ENCODE data around the gene DNAH11.
"Not testable (repeated sequence)": the region's sequence is repeated elsewhere in the genome, so short reads cannot be mapped to it uniquely, and the experiment has no call there.

Gene DNAH11

GRCh38 chr7:21618706-21619105, 75.9 kb downstream of the DNAH11 start:
- DNase-seq (ENCODE audit: low read depth in 2 of 2), result no peak

DNA sequence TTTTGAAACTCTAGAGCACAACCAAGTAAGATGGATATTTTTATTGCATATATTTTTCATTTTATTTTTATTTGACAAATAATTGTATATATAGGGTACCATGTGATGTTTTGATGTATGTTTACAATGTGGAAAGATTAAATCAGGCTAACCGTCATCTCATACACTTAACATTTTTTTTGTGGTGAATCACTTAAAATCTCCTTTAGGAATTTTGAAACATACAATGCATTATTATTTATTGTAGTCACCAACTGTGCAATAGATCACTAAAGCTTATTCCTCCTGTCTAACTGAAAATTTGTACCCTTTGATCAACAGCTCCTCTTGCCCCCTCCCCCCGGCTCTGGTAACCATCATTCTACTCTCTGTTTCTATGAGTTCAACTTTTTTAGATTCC, 77.2 kb downstream of the DNAH11 start:
- DNase-seq (ENCODE audit: low read depth in 2 of 2), result no peak

- no peak for DNase-seq (ENCODE audit: low read depth in 2 of 2)
These were observed 81.5 kb downstream of the DNAH11 start for GRCh38 chr7:21624320-21624719.

DNA sequence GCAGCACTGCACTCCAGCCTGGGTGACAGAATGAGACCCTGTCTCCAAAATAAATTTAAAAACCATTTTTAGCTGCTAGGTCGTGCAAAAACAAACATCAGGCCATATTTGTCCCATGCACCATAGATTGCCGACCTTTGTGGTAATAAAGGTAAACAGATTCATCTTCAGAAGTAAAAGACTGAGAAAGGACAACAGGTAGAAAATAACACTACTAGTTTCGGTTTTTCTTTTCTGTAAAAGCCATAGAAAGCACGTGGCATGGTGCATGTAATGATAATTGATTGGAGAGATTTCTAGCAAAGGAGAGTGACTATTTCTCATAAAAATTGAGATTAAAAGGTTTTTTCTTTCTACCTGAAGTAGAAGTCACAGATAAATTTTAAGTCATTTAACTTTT, 93.9 kb downstream of the DNAH11 start:
- no peak for DNase-seq (ENCODE audit: low read depth in 2 of 2)

- DNase-seq (ENCODE audit: low read depth in 2 of 2), result no peak
These were observed 96.5 kb downstream of the DNAH11 start for GRCh38 chr7:21639206-21639868.

GRCh38 chr7:21640105-21640504, 97.3 kb downstream of the DNAH11 start:
- no peak for DNase-seq (ENCODE audit: low read depth in 2 of 2)

GRCh38 chr7:21641546-21641945, 98.7 kb downstream of the DNAH11 start:
- DNase-seq (ENCODE audit: low read depth in 2 of 2), result no peak

- no peak for DNase-seq (ENCODE audit: low read depth in 2 of 2)
These were observed 99.6 kb downstream of the DNAH11 start for GRCh38 chr7:21642422-21642821.

DNA sequence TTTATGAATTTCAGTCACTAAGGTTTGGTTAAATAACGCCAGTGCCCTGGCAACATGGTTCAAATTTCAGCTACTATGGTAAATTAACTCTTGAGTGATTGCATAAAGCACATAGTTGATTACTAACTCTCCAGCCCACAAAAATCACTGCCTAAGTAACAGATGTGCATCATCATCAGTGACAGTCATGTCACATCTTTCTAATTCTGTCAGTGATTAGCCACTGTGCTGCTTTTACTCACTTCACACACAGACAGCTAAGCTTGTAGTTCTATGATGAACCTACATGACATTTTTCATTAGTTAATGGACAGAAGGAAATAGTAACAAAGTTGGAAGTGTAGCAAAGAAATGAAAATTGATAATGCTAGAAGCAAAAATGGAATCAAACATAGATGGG, 108.9 kb downstream of the DNAH11 start:
- no peak for DNase-seq (ENCODE audit: low read depth in 2 of 2)

DNA sequence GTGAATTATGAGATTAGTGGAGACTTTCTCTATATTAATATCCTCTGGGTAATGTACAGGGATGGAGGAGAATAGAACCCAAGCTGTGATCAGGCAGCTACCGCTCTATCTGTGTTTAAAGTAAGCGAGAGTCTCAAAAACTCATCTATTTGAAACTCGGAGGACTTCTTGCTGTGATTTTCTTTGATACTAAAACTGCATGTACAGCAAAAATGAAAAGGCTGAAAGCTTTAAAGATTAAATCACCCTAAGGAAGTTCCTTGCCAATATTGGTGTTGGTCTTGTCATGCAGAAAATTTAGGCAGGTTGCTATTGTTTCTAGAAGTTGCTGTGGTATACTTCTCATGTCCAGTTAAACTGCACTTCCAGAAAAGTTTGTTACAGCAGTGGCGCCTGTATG, 110.8 kb downstream of the DNAH11 start:
- DNase-seq (ENCODE audit: low read depth in 2 of 2), result no peak

- DNase-seq (ENCODE audit: low read depth in 2 of 2), result no peak
These were observed 113.2 kb downstream of the DNAH11 start for GRCh38 chr7:21656081-21656480.

- no peak for DNase-seq (ENCODE audit: low read depth in 2 of 2)
These were observed 114.0 kb downstream of the DNAH11 start for GRCh38 chr7:21656796-21657195.

DNA sequence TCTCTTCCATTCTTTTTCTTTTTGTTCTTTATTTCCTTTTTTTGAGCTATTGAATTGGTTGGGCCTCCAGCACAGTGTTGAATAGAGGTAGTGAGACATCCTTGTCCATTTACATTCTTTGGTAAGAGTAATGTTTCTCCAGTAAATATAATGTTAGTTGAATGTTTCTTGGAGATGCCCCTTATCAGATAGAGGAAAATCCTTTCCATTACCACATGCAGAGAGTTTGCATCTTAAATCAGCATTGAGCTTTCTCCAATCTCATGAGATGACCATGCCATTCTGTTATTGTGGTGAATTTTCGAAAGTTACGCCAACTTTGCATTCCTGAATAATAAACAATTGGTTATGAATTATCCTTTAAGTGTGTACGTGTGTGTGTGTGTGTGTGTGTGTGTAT, 127.7 kb downstream of the DNAH11 start:
- DNase-seq (ENCODE audit: low read depth in 2 of 2), result no peak

DNA sequence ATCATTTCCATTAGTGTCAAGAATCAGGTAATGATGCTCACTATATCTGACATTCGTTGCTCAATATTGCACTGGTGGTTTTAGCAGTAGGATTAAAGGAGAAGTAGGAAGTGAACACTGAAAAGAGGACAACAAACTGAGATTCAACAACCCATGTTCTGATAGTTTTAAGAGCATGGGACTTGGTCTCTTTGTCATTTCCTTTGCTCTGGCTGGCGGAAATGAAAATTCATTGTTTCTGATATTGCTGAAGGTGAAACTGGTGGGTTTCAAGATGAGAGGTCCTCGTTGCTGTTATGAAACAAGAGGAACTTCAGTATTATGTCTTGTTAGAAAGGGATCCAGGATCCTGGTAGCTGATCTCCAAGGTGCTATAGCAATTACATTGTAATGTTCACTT, 129.0 kb downstream of the DNAH11 start:
- no peak for DNase-seq (ENCODE audit: low read depth in 2 of 2)

GRCh38 chr7:21675255-21675654, 132.4 kb downstream of the DNAH11 start:
- DNase-seq (ENCODE audit: low read depth in 2 of 2), result no peak

- DNase-seq (ENCODE audit: low read depth in 2 of 2), result no peak
These were observed 147.9 kb downstream of the DNAH11 start for GRCh38 chr7:21690705-21691104.

- DNase-seq (ENCODE audit: low read depth in 2 of 2), result not testable (repeated sequence)
These were observed 148.3 kb downstream of the DNAH11 start for GRCh38 chr7:21691146-21691545.

DNA sequence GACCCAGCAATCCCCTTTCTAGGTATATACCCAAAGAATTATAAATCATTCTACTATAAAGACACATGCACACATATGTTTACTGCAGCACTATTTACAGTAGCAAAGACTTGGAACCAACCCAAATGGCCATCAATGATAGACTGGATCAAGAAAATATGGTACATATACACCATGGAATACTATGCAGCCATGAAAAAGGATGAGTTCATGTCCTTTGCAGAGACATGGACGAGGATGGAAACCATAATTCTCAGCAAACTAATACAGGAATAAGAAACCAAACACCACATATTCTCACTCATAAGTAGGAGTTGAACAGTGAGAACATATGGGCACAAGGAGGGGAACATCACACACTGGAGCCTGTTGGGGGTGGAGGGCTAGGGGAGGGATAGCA, 157.7 kb downstream of the DNAH11 start:
- not testable (repeated sequence) for DNase-seq (ENCODE audit: low read depth in 2 of 2)

DNA sequence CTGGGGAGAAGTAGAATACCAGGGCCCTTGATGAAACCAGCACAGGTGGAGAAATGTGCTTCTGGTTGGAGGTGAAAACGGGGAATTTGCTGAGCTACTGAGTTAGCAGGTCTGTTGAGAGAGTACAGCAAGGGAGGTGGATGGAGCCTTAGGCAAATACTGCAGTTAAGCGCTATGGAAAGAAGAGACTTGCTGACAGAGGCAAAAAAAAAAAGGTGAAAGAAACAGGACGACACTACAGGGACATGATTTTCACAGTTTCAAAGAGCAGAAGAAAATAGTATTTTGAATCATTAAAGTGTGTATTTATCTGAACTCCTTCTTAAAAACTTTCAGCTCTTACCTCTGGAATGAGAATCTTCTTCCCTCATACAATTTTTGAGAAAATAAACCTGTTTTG, 159.5 kb downstream of the DNAH11 start:
- DNase-seq (ENCODE audit: low read depth in 2 of 2), result no peak

DNA sequence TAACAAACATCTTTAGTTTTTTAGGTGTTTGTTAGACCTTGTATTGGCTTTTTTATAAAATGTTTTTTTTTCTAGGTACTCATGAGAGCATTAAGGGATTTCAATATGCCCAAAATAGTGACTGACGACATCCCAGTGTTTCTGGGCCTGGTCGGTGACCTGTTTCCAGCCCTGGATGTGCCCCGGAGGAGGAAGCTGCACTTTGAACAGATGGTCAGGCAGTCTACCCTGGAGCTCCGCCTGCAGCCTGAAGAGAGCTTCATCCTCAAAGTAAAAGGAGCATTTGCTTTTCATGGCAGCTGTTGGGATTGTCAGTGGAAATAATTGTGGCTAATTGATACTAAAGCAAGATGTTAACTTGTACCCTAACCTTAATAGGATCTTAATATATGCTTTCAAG, 161.5 kb downstream of the DNAH11 start:
- DNase-seq (ENCODE audit: low read depth in 2 of 2), result no peak

DNA sequence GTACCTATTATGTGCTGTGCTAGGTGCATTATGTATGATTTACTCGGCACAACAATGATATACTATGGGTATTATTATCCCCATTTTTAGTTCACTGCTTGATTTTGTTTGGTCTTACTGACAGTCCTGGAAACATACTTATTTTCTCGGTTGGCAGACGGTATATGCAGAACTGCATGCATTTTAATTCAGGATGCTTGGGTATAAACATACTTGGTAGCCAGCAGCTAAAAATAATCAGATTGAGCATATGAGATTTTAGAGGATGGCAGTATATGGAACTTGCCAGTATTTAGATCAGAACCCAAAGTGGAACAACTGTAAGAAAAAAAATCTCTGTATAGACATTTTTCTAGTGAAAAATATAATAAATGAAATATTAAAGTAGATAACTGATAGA, 163.3 kb downstream of the DNAH11 start:
- no peak for DNase-seq (ENCODE audit: low read depth in 2 of 2)

GRCh38 chr7:21707566-21707965, 164.7 kb downstream of the DNAH11 start:
- DNase-seq (ENCODE audit: low read depth in 2 of 2), result no peak

GRCh38 chr7:21708096-21708495, 165.3 kb downstream of the DNAH11 start:
- no peak for DNase-seq (ENCODE audit: low read depth in 2 of 2)

- DNase-seq (ENCODE audit: low read depth in 2 of 2), result no peak
These were observed 174.5 kb downstream of the DNAH11 start for GRCh38 chr7:21717323-21717722.

All from stimulated activated CD4-positive, alpha-beta T cell treated with anti-CD3 and anti-CD28 coated beads, Interleukin-1b, Interleukin-23, amount 100 ng/mL, for 1 hour (primary cell).